Measurements from ENCODE around the gene AGER. TPM values are rescaled to one million over a fixed set of nuclear protein-coding genes. Genes with fewer than 3 reads are reported as not detected.

Gene AGER
- total RNA-seq, 1 experiment from 2014 or later: 9.0 TPM

DNA sequence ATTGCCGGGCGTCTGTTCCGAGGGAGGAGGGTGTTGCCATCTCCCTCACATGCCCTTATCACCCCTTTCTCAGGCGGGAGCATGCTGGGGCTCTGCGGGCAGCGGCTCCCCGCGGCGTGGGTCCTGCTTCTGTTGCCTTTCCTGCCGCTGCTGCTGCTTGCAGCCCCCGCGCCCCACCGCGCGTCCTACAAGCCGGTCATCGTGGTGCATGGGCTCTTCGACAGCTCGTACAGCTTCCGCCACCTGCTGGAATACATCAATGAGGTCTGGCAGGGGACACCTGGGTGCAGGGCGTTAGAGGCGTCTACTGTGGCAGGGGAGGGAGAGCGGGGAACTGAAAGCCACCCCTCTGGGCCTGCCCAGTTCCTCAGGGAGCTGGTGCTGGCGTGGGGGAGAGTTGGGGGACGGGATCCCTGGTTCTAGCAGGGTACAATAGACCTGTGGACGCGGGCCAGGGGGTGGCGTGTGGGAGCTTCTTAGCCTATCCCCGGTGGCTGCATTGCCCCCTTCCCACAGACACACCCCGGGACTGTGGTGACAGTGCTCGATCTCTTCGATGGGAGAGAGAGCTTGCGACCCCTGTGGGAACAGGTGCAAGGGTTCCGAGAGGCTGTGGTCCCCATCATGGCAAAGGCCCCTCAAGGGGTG is 29.4 kb downstream of the AGER start:
- Histone ChIP-seq H3K27ac (ENCODE audit: low read length) (no peak overlapping the region; the same call in 1 of the 2 replicates), H3K9me2 (replicated peaks; ENCODE audit: insufficient read depth, low read length) (no peaks in the 10 kb centered on the region), H3K36me3 (ENCODE audit: insufficient read depth, low read length) (peaks cover 9% of the 10 kb centered on the region; the same call in 1 of the 2 replicates), H3K27me3 (ENCODE audit: low read length) (no peaks in the 10 kb centered on the region), H3K4me3 (ENCODE audit: low read length) (peak overlapping the region; percentile 74), H3K9me3 (ENCODE audit: low read length) (no peaks in the 10 kb centered on the region), H3K4me2 (ENCODE audit: low read depth, low read length, poor library complexity, severe bottlenecking) (peak overlapping the region; percentile 80), H3K4me1 (ENCODE audit: low read length) (peaks cover 29% of the 10 kb centered on the region), H3K79me2 (ENCODE audit: low read length) (peaks cover 10% of the 10 kb centered on the region; the same call in 1 of the 2 replicates), H3K9ac (ENCODE audit: low read length) (peak overlapping the region; percentile 80), H4K20me1 (ENCODE audit: insufficient read depth, low read depth, low read length) (no peaks in the 10 kb centered on the region), H2AFZ (ENCODE audit: low read length) (peak overlapping the region; percentile 83; the same call in 1 of the 2 replicates)
- peak; percentile 91 for DNase-seq

DNA sequence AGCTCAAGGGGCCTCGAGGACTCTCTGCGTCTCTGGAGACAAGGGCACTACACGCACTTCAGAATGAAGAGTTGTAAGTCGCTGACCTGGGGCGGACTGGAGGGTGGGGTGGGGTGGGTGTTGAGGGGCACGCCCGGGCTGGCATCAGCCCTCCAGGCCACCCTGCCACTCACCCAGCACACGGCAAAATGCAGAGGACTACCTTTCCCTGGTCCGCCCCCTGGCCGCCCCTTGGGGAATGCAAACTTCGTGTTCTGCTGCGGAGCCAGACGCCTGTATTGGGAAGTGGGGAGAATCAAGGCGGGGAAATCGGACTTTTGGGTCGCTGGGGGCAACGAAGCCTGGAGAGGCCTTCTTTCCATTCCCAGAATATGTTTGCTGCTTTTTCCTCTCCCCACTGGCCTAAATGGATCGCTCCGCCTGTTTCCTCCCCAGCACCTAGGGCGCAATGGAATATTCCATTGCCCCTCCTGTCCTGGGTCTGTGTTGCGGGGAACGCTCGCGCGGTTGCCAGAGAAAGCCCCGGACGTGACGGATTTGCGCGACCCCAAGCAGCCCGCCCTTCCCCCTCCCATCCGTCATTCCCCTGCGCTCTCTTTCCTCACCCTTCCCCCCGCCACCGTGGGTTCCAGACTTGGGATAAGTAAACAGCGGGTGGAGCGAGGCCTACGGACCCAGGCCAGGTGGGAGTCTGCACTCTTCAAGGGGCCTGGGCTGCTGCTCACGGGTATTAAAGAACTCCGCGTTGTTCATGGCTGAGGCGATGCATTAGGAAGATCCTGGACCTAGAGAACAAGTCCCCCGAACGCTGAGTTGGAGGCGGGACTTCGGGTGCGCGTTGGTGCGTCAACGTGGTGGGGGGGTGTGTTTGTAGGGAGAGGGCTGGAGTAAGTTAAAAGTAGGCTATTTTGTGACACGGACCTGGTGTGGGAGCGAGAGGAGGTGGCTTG is 30.2 kb downstream of the AGER start, which contains the start of gene PPT2:
Gene PPT2, plus strand, starts transcription at position 578 of the 950 bp plus-strand sequence. CDS start 454 bp downstream, outside the sequence.
- H3K9me3 ChIP-seq (ENCODE audit: low read length): no peaks in the 10 kb centered on the region
- H3K4me1 ChIP-seq (ENCODE audit: low read length): peaks cover 29% of the 10 kb centered on the region
- no peaks in the 10 kb centered on the region for H3K9me2 ChIP-seq (replicated peaks; ENCODE audit: insufficient read depth, low read length)
- H3K27me3 ChIP-seq (ENCODE audit: low read length): no peaks in the 10 kb centered on the region
- H3K4me3 ChIP-seq (ENCODE audit: low read length): peak within 1 kb of the TSS; percentile 74
- peak within 1 kb of the TSS; percentile 83; the same call in 1 of the 2 replicates for H2AFZ ChIP-seq (ENCODE audit: low read length)
- no peaks in the 10 kb centered on the region for H4K20me1 ChIP-seq (ENCODE audit: insufficient read depth, low read depth, low read length)
- H3K4me2 ChIP-seq (ENCODE audit: low read depth, low read length, poor library complexity, severe bottlenecking): peak within 1 kb of the TSS; percentile 80
- peaks cover 9% of the 10 kb centered on the region; the same call in 1 of the 2 replicates for H3K36me3 ChIP-seq (ENCODE audit: insufficient read depth, low read length)
- no peak within 1 kb of the TSS; the same call in 1 of the 2 replicates for H3K27ac ChIP-seq (ENCODE audit: low read length)
- H3K9ac ChIP-seq (ENCODE audit: low read length): peak within 1 kb of the TSS; percentile 80
- H3K79me2 ChIP-seq (ENCODE audit: low read length): peaks cover 10% of the 10 kb centered on the region; the same call in 1 of the 2 replicates
- DNase-seq: peak; percentile 92

DNA sequence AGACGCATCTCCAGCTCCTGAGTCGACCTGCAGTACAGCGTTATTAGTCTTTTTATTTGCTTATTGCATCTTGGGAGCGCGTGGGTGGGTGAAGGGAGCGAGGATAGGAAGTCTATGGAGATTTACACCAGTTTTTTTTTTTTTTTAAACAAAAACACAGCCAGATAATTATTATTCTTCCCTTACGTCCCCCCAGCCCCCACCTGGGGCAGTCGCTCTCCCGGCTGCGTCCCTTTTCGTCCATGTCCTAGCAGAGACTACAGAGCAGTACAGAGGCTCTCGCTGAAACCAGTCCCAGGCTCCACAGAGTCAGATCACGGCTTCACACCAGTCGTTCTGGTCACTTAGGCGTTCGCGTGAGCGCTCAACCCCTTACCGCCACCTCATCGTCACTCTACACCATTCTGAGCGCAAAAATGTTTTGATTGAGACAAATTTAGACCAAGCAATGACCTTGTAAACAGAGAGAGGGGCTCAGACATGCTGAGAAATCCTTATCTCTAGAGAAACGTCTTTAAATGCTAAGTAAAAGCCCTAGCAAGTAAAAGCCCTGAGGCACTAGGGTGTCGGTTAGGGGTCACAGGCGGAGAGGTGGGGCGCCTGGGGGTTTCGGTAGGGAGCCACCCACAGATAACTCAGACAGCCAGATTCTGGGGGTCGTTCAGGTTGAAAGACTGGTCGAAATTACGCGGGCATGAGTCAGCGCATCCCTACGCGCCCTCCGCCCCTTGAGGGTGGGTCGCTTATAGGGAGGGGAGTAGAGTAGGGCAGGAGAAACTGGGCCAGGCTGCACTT is 31.1 kb downstream of the AGER start:
- H3K36me3 ChIP-seq (ENCODE audit: insufficient read depth, low read length): peaks cover 4% of the 10 kb centered on the region; the same call in 1 of the 2 replicates
- no peak for DNase-seq
- H4K20me1 ChIP-seq (ENCODE audit: insufficient read depth, low read depth, low read length): no peaks in the 10 kb centered on the region
- H3K27ac ChIP-seq (ENCODE audit: low read length): no peak overlapping the region
- H2AFZ ChIP-seq (ENCODE audit: low read length): no peak overlapping the region
- H3K27me3 ChIP-seq (ENCODE audit: low read length): no peaks in the 10 kb centered on the region
- peak overlapping the region; percentile 74; the same call in 1 of the 2 replicates for H3K4me3 ChIP-seq (ENCODE audit: low read length)
- peak overlapping the region; percentile 80 for H3K4me2 ChIP-seq (ENCODE audit: low read depth, low read length, poor library complexity, severe bottlenecking)
- peaks cover 22% of the 10 kb centered on the region for H3K4me1 ChIP-seq (ENCODE audit: low read length)
- H3K9me2 ChIP-seq (replicated peaks; ENCODE audit: insufficient read depth, low read length): no peaks in the 10 kb centered on the region
- H3K9ac ChIP-seq (ENCODE audit: low read length): peak overlapping the region; percentile 80
- no peaks in the 10 kb centered on the region for H3K9me3 ChIP-seq (ENCODE audit: low read length)
- peaks cover 10% of the 10 kb centered on the region; the same call in 1 of the 2 replicates for H3K79me2 ChIP-seq (ENCODE audit: low read length)

DNA sequence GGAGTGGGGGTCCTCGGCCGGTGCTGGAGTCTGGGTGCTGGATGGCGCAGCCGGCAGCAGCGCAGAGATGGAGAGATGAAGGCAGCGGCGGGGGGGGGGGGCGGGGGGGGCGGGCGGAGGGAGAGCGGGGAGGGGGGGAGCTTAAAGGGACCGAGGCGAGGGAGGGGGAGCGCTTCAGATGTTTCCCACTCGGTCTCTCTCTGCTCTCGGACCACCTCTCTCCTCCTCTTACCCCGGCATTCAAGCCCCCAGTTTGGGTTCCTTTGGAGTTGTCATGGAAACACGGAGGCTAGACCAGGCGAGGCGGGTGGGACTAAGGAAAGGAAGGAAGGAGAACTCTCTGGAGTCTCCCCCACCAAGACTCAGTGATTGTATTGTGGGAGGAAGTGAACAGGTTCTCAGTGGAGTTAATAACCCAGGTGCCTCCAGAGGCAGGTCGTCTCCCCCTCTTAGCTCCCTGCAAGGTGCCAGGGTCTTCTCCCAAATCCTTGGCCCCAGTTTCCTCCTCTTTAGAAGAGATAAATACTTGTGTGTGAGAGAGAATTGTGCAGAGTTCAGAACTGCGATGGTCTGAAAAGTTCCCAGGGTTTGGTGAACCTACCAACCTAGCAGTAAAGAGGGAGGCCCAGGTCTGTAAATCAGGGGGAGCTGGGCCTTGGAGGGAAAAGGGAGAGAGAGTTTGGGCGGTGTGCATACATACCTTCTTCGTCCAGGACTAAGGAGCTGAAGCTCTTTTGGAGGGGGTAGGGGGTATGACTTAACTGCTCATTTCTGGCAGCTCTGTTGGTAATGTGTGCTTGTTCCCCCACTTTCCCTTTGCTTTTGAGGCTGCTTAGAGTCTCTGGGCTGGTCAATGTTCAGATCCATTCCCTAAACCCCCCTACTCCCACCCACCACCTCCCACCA is 31.9 kb downstream of the AGER start, which contains the start of gene PRRT1:
Gene PRRT1, minus strand, starts transcription at position 77 of the 906 bp plus-strand sequence. CDS start 112 bp downstream, outside the sequence.
- H3K27me3 ChIP-seq (ENCODE audit: low read length): no peaks in the 10 kb centered on the region
- no peak within 1 kb of the TSS for H3K27ac ChIP-seq (ENCODE audit: low read length)
- peaks cover 10% of the 10 kb centered on the region; the same call in 1 of the 2 replicates for H3K79me2 ChIP-seq (ENCODE audit: low read length)
- H2AFZ ChIP-seq (ENCODE audit: low read length): no peak within 1 kb of the TSS
- H3K4me1 ChIP-seq (ENCODE audit: low read length): peaks cover 22% of the 10 kb centered on the region
- H3K4me3 ChIP-seq (ENCODE audit: low read length): no peak within 1 kb of the TSS
- no peak within 1 kb of the TSS for H3K9ac ChIP-seq (ENCODE audit: low read length)
- H3K9me3 ChIP-seq (ENCODE audit: low read length): no peaks in the 10 kb centered on the region
- DNase-seq: no peak
- H4K20me1 ChIP-seq (ENCODE audit: insufficient read depth, low read depth, low read length): no peaks in the 10 kb centered on the region
- no peaks in the 10 kb centered on the region for H3K36me3 ChIP-seq (ENCODE audit: insufficient read depth, low read length)
- peak within 1 kb of the TSS; percentile 80 for H3K4me2 ChIP-seq (ENCODE audit: low read depth, low read length, poor library complexity, severe bottlenecking)
- H3K9me2 ChIP-seq (replicated peaks; ENCODE audit: insufficient read depth, low read length): no peaks in the 10 kb centered on the region

DNA sequence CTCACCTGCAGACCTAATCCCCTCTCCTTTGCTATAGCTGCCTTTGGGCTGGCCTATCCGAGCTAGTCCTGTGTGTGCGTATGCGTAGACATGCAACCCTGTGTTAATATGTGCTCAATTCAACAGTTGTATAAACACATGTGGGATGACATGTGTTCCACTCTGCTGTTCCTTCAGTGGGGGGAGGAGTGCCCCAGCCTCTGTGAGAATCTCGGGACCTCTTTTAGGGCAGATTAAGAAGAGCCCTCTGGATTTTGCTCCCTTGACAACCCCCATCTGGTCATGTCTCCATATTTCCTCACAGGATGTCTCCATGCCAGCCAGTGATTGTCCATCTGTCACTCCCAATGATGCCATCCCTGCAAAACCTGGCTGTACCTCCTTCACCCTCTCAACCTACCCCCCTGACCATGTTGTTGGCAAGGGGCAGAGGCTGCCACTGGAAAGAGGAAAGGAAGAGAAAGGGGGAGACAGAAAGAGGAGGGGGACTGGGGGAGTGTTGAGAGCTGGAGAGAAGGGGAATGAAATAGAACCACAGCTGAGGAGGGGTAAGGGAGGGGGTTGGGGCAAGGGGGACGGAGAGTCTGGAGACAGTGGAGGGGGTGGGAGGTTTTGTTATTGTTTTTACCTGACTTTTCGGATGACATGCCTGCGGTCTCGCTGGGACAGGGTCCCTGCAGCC is 32.7 kb downstream of the AGER start:
- H2AFZ ChIP-seq (ENCODE audit: low read length): no peak overlapping the region
- no peaks in the 10 kb centered on the region for H3K9me3 ChIP-seq (ENCODE audit: low read length)
- no peak for DNase-seq
- H3K4me2 ChIP-seq (ENCODE audit: low read depth, low read length, poor library complexity, severe bottlenecking): no peak overlapping the region
- no peaks in the 10 kb centered on the region for H3K36me3 ChIP-seq (ENCODE audit: insufficient read depth, low read length)
- H3K27me3 ChIP-seq (ENCODE audit: low read length): no peaks in the 10 kb centered on the region
- peaks cover 22% of the 10 kb centered on the region for H3K4me1 ChIP-seq (ENCODE audit: low read length)
- no peak overlapping the region for H3K27ac ChIP-seq (ENCODE audit: low read length)
- H3K9ac ChIP-seq (ENCODE audit: low read length): no peak overlapping the region
- no peaks in the 10 kb centered on the region for H3K9me2 ChIP-seq (replicated peaks; ENCODE audit: insufficient read depth, low read length)
- peaks cover 10% of the 10 kb centered on the region; the same call in 1 of the 2 replicates for H3K79me2 ChIP-seq (ENCODE audit: low read length)
- H3K4me3 ChIP-seq (ENCODE audit: low read length): no peak overlapping the region
- H4K20me1 ChIP-seq (ENCODE audit: insufficient read depth, low read depth, low read length): no peaks in the 10 kb centered on the region

DNA sequence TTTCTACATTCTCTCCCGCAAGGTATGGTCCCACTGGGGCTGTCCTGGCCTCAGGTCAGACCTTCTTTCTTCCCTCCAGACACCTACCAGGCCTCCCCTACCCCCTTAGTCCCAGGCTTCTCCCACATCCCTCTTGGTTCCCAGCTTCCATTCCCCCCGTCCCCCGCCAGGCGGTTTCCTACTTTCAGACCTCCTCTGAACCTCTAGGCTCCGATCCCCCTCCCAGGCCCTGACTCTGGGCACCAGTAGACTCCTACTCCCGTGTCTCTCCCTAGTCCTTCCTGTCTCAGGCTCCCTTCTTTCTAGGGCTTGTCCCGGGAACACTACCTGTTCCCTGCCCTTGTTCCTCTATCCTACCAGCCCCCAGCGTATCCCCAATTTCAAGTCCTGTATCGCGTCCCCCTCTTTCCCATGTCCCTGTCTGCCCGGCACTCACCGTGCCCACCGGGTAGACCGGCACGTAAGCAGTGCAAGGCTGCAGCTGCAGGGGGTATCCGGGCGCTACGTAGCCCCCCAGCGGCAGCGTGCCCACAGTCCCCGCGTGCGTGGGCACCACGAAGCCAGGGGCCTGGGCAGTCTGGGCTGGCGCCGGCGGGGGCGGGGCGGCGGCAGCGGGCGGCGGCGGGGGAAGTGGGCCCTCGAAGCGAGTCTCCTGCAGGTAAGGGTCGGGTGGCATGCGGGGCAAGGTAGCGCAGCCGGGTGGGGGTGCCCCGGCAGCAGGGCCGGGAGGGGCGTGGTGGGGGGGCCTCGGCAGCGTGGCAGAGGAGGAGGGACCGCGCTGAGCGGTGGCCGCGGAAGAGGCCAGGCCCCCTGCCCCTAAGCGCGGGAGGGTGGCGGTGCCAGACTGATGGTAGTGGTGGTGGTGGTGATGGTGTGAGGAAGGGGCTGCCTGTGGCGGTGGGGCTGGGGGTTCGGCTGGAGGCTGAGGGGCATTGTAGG is 33.9 kb downstream of the AGER start:
- no peak overlapping the region for H3K9ac ChIP-seq (ENCODE audit: low read length)
- peaks cover 4% of the 10 kb centered on the region; the same call in 1 of the 2 replicates for H3K79me2 ChIP-seq (ENCODE audit: low read length)
- H2AFZ ChIP-seq (ENCODE audit: low read length): no peak overlapping the region
- no peak overlapping the region for H3K4me2 ChIP-seq (ENCODE audit: low read depth, low read length, poor library complexity, severe bottlenecking)
- H3K9me3 ChIP-seq (ENCODE audit: low read length): no peaks in the 10 kb centered on the region
- H4K20me1 ChIP-seq (ENCODE audit: insufficient read depth, low read depth, low read length): no peaks in the 10 kb centered on the region
- peaks cover 15% of the 10 kb centered on the region for H3K4me1 ChIP-seq (ENCODE audit: low read length)
- no peak overlapping the region for H3K27ac ChIP-seq (ENCODE audit: low read length)
- H3K27me3 ChIP-seq (ENCODE audit: low read length): no peaks in the 10 kb centered on the region
- DNase-seq: no peak
- no peak overlapping the region for H3K4me3 ChIP-seq (ENCODE audit: low read length)
- no peaks in the 10 kb centered on the region for H3K9me2 ChIP-seq (replicated peaks; ENCODE audit: insufficient read depth, low read length)
- H3K36me3 ChIP-seq (ENCODE audit: insufficient read depth, low read length): no peaks in the 10 kb centered on the region

All from Karpas-422 (cell line).